T-helper 2 cell (primary cell): ENCODE measurements around the gene RNF26.

ENCODE experiments used
- DNase-seq, 5 experiments: peaks; one replicate each; pipeline versions ENCODE4 v3.0.0 to v3.0.0-alpha.2; 2012 to 2022

Gene RNF26

DNA sequence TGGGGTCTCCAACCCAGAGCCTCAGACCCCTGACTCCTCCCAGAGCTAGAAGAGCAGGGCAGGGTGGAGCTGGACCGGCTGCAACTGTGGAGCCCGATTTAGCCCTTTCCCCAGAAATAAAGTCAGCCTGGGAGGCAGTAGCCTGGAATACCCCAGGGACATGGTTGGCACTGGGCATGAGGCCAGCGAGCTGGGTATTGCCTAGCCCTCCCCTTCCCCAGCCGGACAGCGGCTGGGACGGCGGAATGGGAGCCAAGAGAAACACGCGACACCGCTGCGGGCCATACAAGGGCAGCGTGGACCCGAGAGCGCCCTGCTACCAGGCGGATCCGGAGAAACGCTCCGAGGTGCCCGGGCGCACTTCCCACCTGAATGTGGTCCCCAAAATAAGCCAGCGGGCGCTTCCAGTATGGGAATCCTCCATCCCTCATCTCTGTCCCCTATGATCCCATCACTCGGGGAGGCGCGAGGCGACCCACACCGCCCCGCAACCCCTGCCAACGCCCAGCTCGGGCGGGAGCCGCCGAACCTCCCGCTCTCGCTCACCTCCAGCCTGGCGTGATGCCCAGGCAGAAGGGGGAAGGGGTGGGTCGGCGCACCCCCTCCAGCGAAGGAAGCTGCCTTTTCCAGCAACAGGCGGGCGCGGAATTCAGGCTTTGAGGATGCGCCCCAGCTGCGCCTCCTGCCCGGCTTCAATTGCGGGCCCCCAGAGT, 18.2 kb upstream of the RNF26 start:
- no peak for DNase-seq

DNA sequence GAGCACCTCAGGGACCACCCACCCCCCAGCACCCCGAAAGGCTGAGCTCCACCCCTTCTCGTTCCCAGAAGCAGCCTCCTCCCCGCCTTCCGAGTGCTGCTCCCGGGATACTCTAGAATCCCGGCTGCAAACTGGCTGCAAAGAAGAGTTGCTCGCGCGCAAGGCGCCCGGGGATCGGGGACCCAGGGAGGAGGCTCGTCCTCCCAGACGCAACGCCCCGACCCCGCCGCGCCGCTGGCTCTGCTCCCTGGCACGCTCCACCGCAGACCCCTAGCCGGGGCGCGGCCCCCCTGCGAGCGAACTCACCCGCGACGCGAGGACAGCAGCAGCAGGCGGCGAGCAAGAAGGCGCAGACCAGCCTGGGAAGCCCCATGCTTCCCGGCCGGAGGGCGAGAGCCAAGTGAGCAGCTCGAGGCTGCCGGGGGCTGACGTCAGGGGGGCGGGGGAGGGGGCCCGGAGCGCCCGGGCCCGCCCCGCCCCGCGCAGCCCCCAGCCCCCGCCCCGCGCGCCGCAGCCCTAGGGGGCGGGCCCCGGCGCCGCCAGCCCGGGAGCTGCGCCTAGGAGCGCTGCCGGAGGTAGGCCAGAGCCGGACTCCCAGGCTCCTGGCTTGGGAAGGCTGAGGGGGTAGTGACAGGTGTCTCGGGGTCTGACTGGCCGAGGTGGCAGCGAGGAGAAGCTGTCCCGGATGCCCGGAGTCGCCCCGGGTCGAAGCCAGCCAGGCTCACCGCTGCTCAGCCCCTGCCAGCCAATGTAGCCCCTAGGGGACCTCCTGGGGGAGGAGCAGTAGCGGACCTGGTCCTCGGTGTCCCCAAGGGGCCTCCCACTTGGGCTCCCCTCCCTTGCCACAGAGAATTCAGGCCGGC, 17.4 kb upstream of the RNF26 start, which contains the start of gene MCAM:
MCAM (minus strand) TSS at position 402 of the 863 bp plus-strand sequence; CDS start at position 373, 29 bp downstream.
- DNase-seq = no peak

DNA sequence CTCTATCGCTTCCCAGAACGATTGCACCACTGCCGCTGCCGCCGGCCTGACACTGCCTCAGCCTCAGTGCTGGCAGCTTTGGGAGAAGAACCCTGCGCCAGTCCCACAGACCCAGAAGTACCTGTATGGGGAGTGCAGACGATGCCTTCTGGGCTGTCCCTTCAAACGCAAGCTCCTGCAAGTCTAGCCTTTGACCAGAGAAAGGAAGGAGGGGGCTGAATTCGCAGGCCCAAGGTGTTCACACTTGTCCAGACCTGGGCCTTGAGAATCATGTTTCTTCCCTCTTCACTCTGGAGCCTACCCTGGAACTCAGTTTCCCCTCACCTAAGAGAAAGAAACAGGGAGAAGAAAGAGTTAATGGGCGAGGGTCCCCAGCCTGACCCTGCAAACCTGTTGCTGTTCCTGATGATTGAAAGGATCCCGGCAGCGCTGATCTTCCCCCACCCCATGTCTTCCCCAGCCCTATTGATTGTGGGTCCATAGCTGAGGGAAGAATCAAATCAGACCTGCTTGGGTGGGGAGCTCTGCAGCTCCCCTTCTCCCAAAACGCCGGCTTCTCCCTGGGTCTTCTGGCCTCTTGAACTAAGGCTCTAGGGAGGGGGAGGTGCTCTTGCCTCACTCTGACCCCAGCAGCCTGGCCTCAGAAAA, 16.6 kb upstream of the RNF26 start:
- DNase-seq = no peak

DNA sequence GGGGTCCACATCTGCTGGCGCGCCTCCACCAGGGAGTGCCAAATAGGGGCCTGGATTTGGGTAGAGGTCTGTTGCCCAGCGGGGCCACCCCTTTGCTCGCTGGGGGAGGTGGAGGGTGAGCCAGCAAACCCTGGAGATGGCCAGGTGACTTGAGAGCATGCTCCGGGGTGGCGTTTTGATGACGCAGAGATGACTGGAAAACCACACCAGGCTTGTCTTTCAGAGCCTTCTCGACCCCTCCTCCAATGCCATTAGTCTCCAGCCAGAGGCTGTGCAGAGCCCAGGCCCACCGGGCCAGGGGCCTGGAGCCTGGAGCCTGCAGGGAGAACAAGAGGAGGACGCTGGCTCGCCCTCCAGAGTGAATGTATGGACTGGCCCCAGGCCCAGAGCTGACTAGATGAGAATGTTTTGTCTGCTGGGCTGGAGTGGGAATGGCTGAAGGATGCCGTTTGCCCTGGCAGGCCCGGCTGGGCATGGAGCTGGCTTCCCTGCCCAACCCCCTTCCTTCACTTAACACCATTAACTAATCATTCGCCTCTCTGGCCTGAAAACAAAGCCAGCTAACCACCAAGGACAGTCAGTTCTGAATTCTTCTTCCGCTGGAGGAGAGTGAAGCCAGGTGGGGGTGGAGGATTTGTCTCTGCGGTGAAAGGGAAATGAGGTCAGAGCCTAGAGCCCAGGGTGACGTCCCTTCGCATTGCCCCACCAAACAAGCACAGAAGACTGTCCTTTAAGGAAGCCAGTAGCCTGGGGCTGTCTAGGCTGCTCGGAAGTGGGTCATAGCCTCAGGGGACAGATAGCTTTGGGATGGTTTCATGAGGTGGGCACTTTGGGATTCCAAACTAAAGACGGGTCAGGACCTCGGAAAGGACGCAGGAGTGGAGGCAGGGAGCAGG, 15.8 kb upstream of the RNF26 start:
- DNase-seq = peak in 2 of 5 experiments; percentile 54 to 71

DNA sequence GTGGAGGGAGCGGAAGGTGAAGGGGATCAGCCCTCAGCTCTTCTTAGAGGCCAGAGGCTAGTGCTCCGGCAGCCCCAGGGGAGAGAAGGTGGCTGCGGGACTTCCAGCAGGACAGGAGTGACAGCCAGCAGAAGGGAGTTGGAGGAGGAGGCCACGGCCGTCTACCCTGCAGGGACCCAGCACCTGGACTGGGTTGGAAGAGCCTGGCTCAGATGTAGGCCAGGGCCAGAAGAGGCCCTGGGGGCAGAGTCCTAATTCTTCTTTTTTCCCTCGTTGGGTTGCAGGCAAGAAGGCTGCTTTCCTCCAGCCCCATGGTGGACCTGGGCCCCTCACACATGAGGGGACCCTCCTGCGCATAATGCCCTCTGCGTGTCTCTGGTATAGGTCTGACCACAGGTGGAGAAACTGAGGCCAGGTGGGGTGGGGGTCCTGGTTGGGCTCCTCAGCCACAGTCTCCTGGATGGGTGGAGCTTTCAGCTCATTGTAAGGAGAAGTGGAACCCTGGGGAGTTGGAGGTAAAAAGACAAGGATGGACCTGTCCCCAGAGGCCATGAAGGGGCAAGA, 15.1 kb upstream of the RNF26 start:
- no peak for DNase-seq

DNA sequence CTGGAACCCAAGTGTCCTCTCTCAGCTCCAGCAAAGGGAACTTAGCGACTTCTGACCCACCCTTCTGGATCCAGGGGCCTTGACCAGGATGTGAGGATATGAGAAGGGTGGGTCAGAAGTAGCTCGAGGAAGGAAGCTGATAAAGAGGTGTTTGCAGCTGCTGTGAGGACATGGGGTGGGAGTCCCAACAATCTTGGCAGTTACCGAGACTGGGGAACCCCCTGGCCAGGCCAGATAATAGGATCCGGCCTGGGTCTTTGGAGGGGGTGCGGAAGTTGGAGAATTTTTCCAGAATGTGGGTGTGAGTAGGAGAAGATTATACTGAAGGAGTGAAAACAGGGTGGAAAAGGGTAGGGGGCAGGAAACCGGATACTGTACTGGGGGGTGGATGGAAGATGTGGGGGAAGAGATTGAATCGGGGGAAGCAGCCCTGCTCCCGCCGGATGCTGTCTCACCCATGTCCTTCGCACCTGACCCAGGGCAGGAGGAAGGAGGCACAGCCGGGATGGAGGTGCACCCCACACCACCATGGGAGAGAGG, 14.6 kb upstream of the RNF26 start:
- no peak for DNase-seq

DNA sequence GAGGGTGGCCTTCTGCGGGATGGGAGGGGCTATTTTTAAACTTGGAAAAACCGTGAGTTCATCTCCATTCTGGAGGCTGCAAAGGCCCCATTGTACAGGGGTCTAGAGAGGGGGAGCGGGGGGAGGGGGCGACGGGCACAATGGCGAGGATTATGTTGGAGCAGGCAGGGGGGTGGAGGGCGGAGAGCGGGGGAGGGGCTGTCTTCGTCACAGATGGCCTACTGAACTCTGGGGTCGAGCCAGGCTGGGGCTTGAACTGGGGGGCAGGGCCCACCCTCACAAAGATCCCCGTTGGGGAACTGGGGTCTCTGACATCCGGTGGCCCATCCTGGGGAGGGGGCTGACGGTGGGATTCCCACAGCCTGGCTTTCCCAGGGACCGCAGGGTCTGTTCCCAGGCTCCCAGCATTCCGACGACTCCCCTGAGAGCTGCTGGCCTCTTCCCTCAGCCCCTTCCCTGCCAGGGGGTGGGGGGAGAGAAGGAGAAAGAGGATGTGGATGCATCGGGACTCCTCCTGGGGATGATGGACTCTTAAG, 14.0 kb upstream of the RNF26 start:
- DNase-seq = no peak

DNA sequence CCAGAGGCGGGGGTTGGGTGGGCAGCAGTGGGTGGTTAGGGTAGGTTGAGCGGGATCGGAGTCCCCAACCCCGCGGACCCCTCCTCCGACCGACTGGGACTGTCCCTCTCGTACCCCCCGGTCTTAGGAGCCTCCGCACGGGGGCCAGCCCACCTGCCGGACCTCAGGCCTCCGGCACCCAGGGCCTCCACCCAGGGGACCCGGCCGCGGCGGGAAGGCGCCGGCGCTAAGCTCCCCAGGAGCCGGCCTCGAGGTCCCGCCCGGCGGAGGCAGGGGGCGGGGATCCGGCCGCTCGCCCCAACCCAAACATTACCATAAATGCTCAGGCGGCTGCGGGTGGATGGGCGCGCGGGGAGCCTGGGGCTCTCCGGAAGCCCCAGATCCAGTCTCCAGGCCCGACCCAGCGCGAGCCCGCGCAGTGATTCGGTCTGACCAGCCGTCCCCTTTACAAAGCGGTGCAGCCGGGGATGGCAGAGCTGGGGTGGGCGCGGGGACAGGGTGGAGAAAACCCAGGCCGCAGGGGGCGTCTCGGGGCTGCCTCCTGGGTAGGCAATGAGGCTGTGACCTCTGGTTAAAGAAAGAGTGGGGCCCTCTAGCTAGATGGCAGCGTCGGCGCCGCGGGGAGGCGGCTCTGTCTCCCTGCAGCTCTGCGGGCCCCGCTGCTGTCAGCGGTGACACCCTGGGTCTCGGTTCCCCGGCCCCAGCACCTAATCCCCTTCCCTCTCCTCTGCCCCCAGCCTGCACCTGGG, 13.4 kb upstream of the RNF26 start:
- DNase-seq = peak in 3 of 5 experiments; percentile 34 to 76 (median 39)

DNA sequence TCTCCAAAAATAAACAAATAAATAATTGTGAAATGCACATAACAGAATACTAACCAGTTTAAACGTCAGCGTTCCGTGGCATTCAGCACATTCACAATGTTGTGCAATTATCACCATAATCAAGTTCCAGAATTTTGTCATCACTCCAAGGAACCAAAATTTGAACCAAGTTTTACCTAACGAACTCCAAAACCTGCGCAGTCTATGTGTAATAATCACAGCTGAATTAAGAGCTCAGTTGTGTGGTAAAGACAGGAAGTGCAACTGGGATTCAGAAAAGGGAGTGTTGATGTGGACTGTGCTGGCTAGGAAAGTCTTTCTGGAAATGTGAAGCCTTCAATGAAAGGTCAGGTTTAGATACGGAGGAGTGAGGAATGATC, 12.0 kb upstream of the RNF26 start:
- DNase-seq = no peak

DNA sequence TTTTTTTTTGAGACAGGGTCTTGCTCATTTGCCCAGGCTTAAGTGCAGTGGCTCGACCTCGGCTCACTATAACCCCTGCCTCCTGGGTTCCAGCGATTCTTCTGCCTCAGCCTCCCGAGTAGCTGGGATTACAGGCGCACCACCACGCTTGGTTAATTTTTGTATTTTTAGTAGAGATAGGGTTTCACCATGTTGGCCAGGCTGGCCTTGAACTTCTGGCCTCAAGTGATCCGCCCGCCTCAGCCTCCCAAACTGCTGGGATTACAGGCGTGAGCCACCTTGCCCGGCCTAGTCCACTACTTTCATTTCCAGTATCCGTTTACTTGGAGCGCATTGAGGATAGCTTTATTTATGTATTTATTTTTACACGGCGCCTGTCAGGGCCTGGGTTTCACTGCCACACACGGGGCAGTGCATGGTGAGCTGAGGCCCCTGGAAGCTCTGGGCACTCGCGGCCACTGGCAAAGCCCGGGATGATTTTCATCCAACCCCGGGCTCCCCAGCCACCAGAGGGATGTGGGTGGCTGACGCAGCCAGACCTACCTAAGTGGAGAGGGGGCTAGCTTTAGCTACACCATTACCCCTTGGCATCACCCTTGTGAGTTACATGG, 11.3 kb upstream of the RNF26 start:
- no peak for DNase-seq

DNA sequence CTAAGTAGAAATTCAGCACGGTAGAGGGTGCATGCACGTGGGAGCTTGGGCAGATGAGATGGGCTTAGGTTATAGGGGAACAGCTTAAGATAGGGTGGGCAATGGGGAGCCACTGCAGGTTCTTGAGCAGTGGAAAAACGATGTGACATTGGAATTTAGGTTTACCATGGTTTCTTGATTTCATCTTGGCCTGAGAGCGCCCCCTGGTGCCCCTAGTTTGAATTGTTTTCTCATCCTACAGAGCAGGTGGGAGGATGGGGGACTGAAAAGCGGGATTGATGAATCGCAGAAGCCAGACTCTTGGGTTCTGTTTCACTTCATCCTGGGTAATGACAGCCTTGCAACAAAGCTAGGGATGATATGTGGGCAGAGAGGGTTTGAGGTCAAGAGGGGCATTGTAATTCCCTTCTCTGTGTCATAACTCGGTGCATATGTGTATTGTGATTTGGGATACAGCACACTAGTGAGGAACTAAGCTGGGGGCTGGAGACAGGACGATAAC, 10.7 kb upstream of the RNF26 start:
- DNase-seq = peak; percentile 54 to 71 (median 65)

DNA sequence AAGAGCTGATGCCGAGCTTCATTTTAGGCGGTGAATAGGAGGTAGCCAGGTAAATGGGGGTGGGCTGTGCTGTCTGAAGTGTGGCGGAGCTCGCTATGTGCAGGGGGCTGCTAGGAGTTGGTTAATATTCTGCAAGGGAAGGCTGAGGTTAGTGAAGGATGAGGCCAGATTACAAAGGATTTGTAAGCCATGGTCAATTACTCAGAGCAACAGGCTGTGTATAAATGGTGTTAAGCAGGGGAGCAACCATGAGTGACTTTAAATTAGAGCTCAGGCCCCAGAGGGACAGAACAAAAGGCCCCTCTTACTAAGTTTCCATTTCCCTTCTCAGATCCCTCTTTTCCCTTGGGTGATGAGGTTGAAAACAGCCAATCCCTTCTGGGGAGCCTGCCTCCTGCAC, 10.1 kb upstream of the RNF26 start:
- DNase-seq = no peak

DNA sequence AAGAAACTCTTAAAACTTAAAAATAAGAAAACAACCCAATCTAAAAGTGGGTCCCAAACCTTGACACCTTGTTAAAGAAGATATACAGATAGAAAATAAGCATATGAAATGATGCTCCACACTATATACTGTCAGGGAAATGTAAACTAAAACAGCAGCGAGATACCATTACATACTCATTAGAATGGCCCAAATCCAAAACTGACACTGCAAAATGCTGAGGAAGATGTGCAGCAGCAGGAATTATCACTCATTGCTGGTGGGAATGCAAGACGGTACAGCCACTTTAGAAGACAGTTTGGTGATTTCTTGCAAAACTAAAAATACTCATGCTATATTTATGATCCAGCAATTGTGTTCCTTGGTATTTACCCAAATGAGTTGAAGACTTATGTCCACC, 5.0 kb upstream of the RNF26 start:
- no peak for DNase-seq

DNA sequence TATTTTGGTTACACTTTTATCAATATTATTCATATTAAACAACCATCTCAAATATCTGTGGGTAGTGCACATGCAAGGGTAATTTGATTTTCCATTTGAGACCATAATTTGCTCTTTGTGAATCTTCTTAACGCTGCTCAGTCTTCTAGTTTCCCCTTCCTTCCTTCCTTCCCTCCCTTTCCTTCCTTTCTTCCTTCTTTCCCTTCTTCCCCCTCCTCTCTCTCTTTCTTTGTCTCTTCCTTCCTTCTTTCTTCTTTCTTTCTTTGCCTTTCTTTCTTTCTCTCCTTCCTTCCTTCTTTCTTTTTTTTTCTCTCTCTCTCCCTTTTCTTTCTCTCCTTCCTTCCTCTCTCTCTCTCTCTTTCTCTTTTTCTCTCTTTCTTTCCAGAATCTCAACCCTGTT, 4.1 kb upstream of the RNF26 start:
- no peak for DNase-seq

DNA sequence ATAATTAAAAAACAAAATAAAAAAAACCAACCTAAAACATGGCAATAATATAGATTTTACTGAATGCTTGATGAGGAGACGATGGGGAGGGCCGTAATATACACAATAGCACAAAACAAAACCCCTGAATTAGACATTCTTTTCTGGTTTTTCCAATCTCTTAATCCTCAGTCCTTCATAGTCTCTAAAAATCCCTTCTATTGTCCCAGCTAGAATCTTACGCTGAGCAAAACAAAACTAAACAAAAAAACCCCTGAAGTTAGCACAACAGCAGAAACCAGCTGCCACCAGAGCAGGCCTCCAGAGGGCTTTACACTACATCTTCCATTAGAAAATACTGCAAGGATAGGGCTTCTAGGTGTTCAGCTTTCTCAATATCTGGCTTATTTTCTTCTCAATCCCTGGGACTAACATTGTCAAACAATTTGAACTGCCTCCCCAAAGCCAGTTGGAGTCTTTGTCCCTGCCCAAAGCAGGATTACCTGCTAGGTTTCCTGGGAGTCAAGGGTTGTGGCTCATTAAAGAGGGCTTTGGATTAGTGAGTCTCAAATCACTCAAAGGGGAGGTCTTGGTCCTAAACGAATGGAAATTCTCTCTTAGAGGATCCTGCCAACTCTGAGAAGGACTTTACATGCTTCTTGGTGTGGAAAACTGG, 2.1 kb upstream of the RNF26 start:
- no peak for DNase-seq

DNA sequence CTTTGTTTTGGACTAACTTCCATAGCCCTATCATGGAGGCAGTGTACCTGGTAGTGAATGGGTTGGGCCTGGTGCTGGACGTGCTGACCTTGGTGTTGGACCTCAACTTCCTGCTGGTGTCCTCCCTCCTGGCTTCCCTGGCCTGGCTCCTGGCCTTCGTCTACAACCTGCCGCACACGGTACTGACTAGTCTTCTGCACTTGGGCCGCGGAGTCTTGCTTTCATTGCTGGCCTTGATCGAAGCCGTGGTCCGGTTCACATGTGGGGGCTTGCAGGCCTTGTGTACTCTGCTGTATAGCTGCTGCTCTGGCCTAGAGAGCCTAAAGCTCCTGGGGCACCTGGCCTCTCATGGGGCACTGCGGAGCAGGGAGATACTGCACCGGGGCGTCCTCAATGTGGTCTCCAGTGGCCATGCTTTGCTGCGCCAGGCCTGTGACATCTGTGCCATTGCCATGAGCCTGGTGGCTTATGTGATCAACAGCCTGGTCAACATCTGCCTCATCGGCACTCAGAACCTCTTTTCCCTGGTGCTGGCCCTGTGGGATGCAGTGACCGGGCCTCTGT, 846 bp downstream of the RNF26 start:
- no peak for DNase-seq

DNA sequence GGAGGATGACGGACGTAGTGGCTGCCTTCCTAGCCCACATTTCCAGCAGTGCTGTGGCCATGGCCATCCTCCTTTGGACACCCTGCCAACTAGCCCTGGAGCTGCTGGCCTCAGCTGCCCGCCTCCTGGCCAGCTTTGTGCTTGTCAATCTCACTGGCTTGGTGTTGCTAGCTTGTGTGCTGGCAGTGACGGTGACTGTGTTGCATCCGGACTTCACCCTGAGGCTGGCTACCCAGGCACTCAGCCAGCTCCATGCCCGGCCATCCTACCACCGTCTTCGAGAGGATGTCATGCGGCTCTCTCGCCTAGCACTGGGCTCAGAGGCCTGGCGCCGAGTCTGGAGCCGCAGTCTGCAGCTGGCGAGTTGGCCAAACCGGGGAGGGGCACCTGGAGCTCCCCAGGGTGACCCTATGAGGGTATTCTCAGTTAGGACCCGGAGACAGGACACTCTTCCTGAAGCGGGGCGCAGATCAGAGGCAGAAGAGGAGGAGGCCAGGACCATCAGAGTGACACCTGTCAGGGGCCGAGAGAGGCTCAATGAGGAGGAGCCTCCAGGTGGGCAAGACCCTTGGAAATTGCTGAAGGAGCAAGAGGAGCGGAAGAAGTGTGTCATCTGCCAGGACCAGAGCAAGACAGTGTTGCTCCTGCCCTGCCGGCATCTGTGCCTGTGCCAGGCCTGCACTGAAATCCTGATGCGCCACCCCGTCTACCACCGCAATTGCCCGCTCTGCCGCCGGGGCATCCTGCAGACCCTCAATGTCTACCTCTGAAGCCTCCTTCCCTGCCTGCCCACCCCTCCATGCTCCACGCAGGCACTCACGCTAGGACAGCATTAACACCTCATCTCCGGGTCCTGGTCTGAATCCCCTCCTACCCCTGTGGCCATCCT, 1.6 kb downstream of the RNF26 start:
- DNase-seq = no peak
